HepG2 (cell line): ENCODE measurements around the gene KCTD21. TPM values are rescaled to one million over a fixed set of nuclear protein-coding genes. Genes with fewer than 3 reads are reported as not detected.

Source experiments
- AFF4 ChIP-seq: sonication (generic); formaldehyde crosslinking; IDR thresholded peaks from 2 replicates; pipeline ENCODE4 v1.4.0; 2020; ENCODE audit warnings: missing genetic modification reagents
- ARID4A ChIP-seq: sonication (generic); formaldehyde crosslinking; IDR thresholded peaks from 2 replicates; pipeline ENCODE4 v1.5.0; 2020; ENCODE audit warnings: mild to moderate bottlenecking, missing genetic modification reagents, borderline replicate concordance
- ATM ChIP-seq: fragments of 450-650 bp; IDR thresholded peaks from 2 replicates; pipeline ENCODE4 v1.7.1; 2017; ENCODE audit warnings: mild to moderate bottlenecking, borderline replicate concordance
- DDIT3 ChIP-seq: sonication (generic); formaldehyde crosslinking; IDR thresholded peaks from 2 replicates; pipeline ENCODE4 v1.4.0; 2020; ENCODE audit warnings: mild to moderate bottlenecking, missing genetic modification reagents
- KDM5B ChIP-seq: sonication (generic); formaldehyde crosslinking; IDR thresholded peaks from 2 replicates; pipeline ENCODE4 v1.4.0; 2020; ENCODE audit warnings: missing genetic modification reagents, mild to moderate bottlenecking, borderline replicate concordance
- PCBP2 ChIP-seq: fragments of 200-400 bp; formaldehyde crosslinking; optimal IDR thresholded peaks from 2 replicates; pipeline ENCODE3; 2018; ENCODE audit warnings: low read length, low read depth; ENCODE audit not compliant: poor library complexity, severe bottlenecking
- TBX2 ChIP-seq: sonication (generic); formaldehyde crosslinking; IDR thresholded peaks from 2 replicates; pipeline ENCODE4 v1.5.0; 2020; ENCODE audit warnings: missing genetic modification reagents, mild to moderate bottlenecking, borderline replicate concordance
- TOPORS ChIP-seq: sonication (generic); formaldehyde crosslinking; IDR thresholded peaks from 2 replicates; pipeline ENCODE4 v1.8.0; 2023; ENCODE audit warnings: mild to moderate bottlenecking, missing genetic modification reagents
- ZBTB3 ChIP-seq: sonication (generic); formaldehyde crosslinking; IDR thresholded peaks from 2 replicates; pipeline ENCODE4 v1.4.0; 2020; ENCODE audit warnings: low read depth, mild to moderate bottlenecking, moderate library complexity, missing genetic modification reagents, borderline replicate concordance
- ZNF143 ChIP-seq: sonication (generic); formaldehyde crosslinking; IDR thresholded peaks from 2 replicates; pipeline ENCODE4 v1.4.0; 2020; ENCODE audit warnings: missing genetic modification reagents
- ZNF263 ChIP-seq: sonication (generic); formaldehyde crosslinking; IDR thresholded peaks from 2 replicates; pipeline ENCODE4 v1.4.0; 2020; ENCODE audit warnings: missing genetic modification reagents
- ZNF34 ChIP-seq: sonication (generic); formaldehyde crosslinking; IDR thresholded peaks from 2 replicates; pipeline ENCODE4 v1.4.0; 2020; ENCODE audit warnings: mild to moderate bottlenecking, missing genetic modification reagents, borderline replicate concordance
- ZNF557 ChIP-seq: sonication (generic); formaldehyde crosslinking; IDR thresholded peaks from 2 replicates; pipeline ENCODE4 v1.4.0; 2020; ENCODE audit warnings: missing genetic modification reagents
- polyA plus RNA-seq, 8 experiments: library from polyadenylated mRNA; depleted of rRNA in 3 of 8; stranded (reverse) in 7 of 8; unstranded in 1 of 8; fragments of >200 nt; fragmentation: Illumina TruSeq in 4 of 8; extraction: Trizol in 4 of 8; gene quantifications; 2 replicates each; pipeline versions ENCODE4 v1.2.1 to v1.2.3, GENCODE V29; 2011 to 2016; ENCODE audit warnings: low read depth in 4 of 8, missing spikeins in 1 of 8, mixed read lengths in 1 of 8; ENCODE audit not compliant: insufficient read depth in 1 of 8
- total RNA-seq, 5 experiments: library from RNA; depleted of rRNA; stranded (reverse); fragments of >200 nt; fragmentation: Illumina TruSeq; extraction: Trizol; gene quantifications; 2 replicates each; pipeline ENCODE4 v1.2.3, GENCODE V29; 2016; ENCODE audit warnings: low read depth in 1 of 5
- TF ChIP-seq, protein P1 (sequence below): sonication (generic); formaldehyde crosslinking; IDR thresholded peaks from 2 replicates; pipeline ENCODE4 v1.4.0; 2020; ENCODE audit warnings: missing genetic modification reagents
- TF ChIP-seq, protein P2 (sequence below): sonication (generic); IDR thresholded peaks from 2 replicates; pipeline ENCODE4 v1.6.1; 2016; ENCODE audit warnings: low read depth, borderline replicate concordance
- TF ChIP-seq, protein P3 (sequence below): sonication (generic); formaldehyde crosslinking; IDR thresholded peaks from 2 replicates; pipeline ENCODE4 v1.4.0; 2020; ENCODE audit warnings: missing genetic modification reagents, mild to moderate bottlenecking, borderline replicate concordance

KCTD21 gene
- total and polyA plus RNA-seq, 2 of the 13 experiments (the other 11 are each of a cell fraction or from before 2014, with no cell fraction given) = 3.1 to 13.5 TPM

DNA sequence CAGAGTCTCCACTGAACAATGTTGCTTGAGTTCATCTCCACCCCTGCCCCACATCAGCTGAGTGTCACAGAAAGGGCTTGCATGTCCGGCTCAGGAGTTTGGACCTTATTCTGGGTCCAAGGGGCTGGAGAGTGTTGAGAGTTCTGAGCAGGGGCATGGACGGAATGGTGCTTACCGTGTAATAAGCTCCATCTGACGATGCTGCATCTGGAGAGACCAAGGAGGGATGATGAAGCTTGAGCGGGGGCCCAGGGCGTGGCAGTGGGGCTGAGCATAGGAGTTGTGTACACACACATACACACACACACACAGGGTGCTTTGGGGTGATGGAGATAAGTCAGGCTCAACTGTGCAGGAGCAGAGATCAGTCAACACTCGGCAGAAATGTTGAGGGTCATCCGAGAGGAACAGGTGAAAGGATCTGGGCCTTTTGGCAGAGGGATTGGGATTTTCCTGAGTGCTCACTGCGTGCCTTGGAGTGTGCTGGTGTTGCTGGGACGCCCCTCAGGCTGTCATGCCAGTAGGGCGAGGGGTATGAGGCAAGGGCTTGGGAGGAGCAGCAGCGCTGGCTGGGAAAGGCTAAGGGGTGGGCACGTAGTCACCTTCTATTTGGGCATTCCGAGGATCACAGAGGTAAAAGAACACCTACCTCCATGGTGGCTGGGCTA, 2.6 kb upstream of the KCTD21 start (continued):
- TF ChIP-seq ZNF263 (CRISPR knock-in tag) (0 out of 2 replicates have a peak, but pooled peaks have one; percentile 21), DDIT3 (CRISPR knock-in tag) (no peak), ZNF34 (no peak), KDM5B (CRISPR knock-in tag) (peak; percentile 35; the same call in 1 of the 2 replicates), PCBP2 (no peak), AFF4 (no peak), ATM (no peak), TBX2 (CRISPR knock-in tag) (0 out of 2 replicates have a peak, but pooled peaks have one; percentile 16), TOPORS (CRISPR knock-in tag) (no peak), ZNF557 (CRISPR knock-in tag) (0 out of 2 replicates have a peak, but pooled peaks have one; percentile 25), ZNF143 (0 out of 2 replicates have a peak, but pooled peaks have one; percentile 23), ZBTB3 (no peak), ARID4A (peak; percentile 70; the same call in 1 of the 2 replicates)
- TF ChIP-seq, protein P1, sequence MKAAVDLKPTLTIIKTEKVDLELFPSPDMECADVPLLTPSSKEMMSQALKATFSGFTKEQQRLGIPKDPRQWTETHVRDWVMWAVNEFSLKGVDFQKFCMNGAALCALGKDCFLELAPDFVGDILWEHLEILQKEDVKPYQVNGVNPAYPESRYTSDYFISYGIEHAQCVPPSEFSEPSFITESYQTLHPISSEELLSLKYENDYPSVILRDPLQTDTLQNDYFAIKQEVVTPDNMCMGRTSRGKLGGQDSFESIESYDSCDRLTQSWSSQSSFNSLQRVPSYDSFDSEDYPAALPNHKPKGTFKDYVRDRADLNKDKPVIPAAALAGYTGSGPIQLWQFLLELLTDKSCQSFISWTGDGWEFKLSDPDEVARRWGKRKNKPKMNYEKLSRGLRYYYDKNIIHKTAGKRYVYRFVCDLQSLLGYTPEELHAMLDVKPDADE = no peak
- TF ChIP-seq, protein P2, sequence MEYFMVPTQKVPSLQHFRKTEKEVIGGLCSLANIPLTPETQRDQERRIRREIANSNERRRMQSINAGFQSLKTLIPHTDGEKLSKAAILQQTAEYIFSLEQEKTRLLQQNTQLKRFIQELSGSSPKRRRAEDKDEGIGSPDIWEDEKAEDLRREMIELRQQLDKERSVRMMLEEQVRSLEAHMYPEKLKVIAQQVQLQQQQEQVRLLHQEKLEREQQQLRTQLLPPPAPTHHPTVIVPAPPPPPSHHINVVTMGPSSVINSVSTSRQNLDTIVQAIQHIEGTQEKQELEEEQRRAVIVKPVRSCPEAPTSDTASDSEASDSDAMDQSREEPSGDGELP = peak; percentile 95
- TF ChIP-seq, protein P3, sequence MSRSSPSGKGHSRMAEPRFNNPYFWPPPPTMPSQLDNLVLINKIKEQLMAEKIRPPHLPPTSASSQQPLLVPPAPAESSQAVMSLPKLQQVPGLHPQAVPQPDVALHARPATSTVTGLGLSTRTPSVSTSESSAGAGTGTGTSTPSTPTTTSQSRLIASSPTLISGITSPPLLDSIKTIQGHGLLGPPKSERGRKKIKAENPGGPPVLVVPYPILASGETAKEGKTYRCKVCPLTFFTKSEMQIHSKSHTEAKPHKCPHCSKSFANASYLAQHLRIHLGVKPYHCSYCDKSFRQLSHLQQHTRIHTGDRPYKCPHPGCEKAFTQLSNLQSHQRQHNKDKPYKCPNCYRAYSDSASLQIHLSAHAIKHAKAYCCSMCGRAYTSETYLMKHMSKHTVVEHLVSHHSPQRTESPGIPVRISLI = no peak
